AG09319 (cell line): ENCODE measurements around the gene AK8.

Source experiments
- DNase-seq: peaks from one replicate; pipeline ENCODE4 v3.0.0-alpha.2; 2010; ENCODE audit warnings: low read depth; ENCODE audit errors: extremely low read depth
- CTCF ChIP-seq: IDR thresholded peaks from 2 replicates; pipeline ENCODE4 v1.5.1; 2011; ENCODE audit warnings: low read depth, mild to moderate bottlenecking, inconsistent platforms, low read length, moderate library complexity

AK8 gene

GRCh38 chr9:132802121-132802795 is 75.8 kb downstream of the AK8 start:
- no peak for DNase-seq
- TF ChIP-seq CTCF: no peak

GRCh38 chr9:132801659-132802058 is 76.4 kb downstream of the AK8 start:
- no peak for TF ChIP-seq CTCF

GRCh38 chr9:132800038-132800648 is 77.9 kb downstream of the AK8 start:
- DNase-seq: peak; percentile 41
- peak; percentile 80 for TF ChIP-seq CTCF

More at GRCh38 chr9:132801659-132802058, 76.4 kb downstream of the AK8 start:
- DNase-seq: no peak

GRCh38 chr9:132798817-132799790 is 79.0 kb downstream of the AK8 start:
- DNase-seq: no peak
- TF ChIP-seq CTCF: no peak

GRCh38 chr9:132797861-132798659 is 80.0 kb downstream of the AK8 start:
- no peak for DNase-seq

More at GRCh38 chr9:132797861-132798659, 80.0 kb downstream of the AK8 start:
- TF ChIP-seq CTCF: no peak
